NCI-H524 (cell line): Measurements from ENCODE around the gene AQP9.
"Not testable (repeated sequence)": the region's sequence is repeated elsewhere in the genome, so short reads cannot be mapped to it uniquely, and the experiment has no call there.

Experiments used
- DNase-seq, 2 experiments: peaks; one replicate each; lab custom pipeline; 2025; lab: John Stamatoyannopoulos, UW

AQP9 gene

GRCh38 chr15:58179741-58180381 is 41.7 kb downstream of the AQP9 start:
- DNase-seq: no peak

DNA sequence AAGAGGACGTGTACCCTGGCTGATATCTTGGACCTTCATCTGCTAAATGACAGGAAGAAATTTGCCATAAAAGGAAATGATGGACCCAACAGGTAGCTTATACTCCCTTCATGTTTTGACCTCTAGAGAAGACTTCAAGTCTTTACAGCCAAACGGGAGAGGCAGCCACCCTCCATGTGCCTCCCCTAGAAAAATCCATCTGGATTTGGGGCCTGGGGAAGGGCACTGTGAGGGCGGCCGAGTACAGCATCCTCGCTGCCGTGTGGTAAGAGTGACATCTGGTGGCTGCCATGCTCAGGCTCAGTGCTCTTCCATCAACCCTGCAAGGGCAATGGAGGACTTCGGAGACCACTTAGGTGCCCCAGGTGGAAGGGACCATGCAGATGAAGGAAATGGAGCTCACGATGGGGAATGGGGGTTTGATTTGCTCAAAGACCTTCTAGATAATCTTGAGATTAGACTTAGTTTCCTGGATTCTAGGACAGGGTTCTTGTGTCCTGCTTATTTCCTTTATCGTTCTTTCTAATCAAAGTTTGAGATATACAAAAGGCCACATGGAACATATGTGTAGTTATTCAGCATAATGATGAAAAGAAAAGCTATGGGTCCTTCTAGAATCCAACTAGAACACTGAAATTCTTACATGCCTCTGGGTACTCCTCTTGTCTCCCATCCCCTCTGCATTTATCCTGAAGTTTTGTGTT is 44.4 kb downstream of the AQP9 start:
- peak; percentile 44 to 75 for DNase-seq

GRCh38 chr15:58185439-58185838 is 47.3 kb downstream of the AQP9 start:
- DNase-seq: peak in 1 of 2 experiments; percentile 58

- no peak for DNase-seq
Observed at GRCh38 chr15:58189148-58189811, 51.1 kb downstream of the AQP9 start.

DNA sequence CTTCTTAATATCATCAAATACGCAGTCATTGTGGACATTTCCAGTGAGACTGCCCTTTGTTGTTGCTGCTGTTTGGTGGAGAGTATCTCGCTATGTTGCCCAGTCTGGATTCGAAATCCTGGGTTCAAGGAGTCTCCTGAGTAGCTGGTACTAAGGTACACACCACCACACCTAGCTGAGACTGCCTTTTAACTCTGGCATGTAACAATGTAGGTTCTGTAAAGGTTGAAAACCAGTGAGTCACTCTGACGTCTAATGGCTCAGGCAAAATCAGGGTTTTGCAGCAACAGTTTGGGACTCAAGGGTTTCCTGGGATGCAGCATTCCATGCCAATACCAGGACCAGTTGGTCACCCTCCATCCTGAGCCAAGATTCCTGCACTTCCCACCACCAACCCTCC is 52.2 kb downstream of the AQP9 start:
- no peak for DNase-seq

GRCh38 chr15:58193636-58194035 is 55.5 kb downstream of the AQP9 start:
- not testable (repeated sequence) for DNase-seq

- DNase-seq: no peak
Observed at GRCh38 chr15:58200739-58201138, 62.6 kb downstream of the AQP9 start.

GRCh38 chr15:58201516-58201915 is 63.3 kb downstream of the AQP9 start:
- DNase-seq: no peak

DNA sequence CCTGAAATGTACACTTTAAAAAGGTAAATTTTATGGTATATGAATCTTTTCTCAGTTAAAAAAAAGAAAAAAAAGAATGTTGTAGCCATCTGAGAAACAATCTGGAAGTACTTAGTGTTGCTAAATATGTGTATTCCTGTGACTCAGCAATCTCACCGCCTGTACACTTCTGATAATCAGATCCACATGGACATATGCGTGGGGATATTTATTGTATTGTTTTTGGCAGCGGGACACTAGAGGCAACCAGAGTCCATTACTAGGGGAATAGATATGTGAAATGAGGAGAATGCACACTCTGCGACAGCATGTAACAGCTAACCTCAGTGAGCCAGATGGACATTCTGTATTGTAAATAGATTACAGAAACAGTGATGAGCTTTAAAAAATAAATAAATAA is 65.4 kb downstream of the AQP9 start:
- DNase-seq: no peak

GRCh38 chr15:58206151-58206550 is 68.0 kb downstream of the AQP9 start:
- DNase-seq: no peak

GRCh38 chr15:58208217-58208616 is 70.0 kb downstream of the AQP9 start:
- peak; percentile 97 to 98 for DNase-seq

DNA sequence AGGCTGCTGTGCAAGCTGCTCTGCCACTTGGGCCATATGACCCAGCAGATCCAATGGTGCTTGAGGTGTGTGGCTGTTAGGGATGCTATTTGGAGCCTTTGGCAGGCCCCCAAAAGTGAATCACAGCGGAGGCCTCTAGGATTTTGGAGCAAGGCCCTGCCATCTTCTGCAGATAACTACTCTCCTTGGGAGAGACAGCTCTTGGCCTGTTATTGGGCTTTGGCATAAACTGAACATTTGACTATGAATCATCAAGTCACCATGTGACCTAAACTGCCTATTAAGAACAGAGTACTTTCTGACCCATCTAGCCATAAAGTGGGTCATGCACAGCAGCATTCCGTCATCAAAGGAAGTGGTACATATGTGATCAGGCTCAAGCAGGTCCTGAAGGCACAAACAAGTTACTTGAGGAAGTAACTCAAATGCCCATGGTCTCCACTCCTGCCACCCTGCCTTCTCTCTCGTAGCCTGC is 70.9 kb downstream of the AQP9 start:
- DNase-seq: peak in 1 of 2 experiments; percentile 12

DNA sequence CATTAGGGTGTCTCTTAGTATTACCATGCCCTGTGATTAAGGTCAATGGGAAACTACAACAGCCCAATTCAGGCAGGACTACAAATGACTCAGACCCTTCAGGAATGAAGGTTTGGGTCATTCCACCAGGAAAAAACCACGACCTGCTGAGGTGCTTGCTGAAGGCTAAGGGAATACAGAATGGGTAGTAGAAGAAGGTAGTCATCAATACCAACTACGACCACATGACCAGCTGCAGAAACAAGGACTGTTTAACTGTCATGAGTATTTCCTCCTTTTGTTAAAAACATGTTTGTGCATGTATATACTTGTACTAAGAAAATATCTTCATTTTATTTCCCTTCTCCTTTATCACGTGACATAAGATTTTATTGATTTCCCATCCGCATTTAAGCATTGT is 71.8 kb downstream of the AQP9 start:
- DNase-seq: not testable (repeated sequence)

- DNase-seq: peak; percentile 72 to 81
Observed at GRCh38 chr15:58212909-58213526, 74.8 kb downstream of the AQP9 start.

- no peak for DNase-seq
Observed at GRCh38 chr15:58213587-58214338, 75.6 kb downstream of the AQP9 start.

DNA sequence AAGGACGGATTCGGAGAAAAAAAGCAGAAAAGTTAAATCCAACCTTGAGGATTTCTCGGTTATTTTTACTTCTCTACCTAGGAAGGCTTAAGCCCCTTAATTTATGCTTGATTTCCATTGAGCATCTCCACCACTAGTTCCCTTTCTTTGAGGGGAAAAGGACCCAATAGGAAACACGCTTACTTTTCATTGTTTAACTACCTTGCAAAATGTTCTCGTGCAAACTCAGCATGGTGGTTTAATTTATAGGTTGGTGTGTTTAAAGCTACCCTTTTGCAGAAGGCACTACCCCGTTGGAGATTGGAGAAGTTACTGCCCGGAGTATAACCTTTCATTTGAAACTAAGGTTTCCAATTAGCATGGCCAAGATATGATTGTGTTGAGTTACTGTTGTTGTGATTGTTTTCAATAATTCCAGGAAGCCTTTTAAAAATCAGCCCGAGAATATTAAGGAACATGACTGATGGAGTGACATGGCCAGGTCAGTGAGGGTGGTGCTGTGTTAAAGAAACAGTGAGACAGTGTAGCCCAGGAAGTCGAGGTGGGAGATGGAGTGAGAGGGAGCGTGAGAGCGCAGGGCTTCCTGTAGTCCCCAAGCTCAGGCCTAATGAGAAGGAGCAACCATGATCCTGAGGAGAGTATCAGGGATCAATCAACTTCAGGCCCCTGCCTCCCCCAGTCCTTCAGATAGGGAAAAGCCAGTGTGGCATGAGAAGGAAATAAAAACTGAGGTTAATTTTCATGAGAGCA is 76.6 kb downstream of the AQP9 start:
- DNase-seq: no peak

DNA sequence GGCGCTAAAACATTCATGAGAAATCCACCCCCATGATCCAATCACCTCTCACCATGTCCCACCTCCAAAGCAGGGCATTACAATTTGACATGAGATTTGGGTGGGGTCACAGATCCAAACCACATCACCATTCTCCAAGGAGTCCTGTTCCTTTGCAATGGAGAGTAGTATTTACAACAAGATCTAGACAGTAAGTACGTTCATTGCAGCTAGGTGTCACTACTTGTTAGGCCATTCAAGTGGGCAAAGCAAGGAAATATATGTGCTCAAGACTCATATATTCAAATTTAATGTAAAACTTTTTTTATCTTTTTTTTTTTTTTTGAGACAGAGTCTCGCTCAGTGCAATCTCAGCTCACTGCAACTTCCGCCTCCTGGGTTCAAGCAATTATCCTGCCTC is 79.3 kb downstream of the AQP9 start:
- DNase-seq: peak in 1 of 2 experiments; percentile 17

- DNase-seq: peak; percentile 64 to 83
Observed at GRCh38 chr15:58221591-58222241, 83.5 kb downstream of the AQP9 start.

DNA sequence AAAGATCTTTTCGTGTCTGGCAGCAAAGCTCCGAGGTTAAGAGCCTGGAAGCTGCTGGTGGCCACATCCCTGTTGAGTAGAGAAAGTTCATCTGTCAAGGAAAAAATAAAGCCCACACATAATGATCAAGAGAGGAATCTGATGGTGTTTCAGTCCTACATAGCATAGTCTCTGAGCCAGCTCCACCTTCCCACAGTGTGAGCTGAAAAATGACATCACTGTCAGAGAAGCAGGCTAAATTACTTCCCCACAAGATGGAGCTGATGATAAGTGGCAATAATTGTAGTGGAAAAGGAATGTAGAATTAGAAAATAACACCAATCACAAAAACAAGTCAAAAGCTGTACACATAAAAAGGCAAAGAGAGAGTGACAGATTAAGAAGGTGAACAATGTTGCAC is 84.5 kb downstream of the AQP9 start:
- DNase-seq: peak in 1 of 2 experiments; percentile 37

- no peak for DNase-seq
Observed at GRCh38 chr15:58223432-58223831, 85.3 kb downstream of the AQP9 start.

DNA sequence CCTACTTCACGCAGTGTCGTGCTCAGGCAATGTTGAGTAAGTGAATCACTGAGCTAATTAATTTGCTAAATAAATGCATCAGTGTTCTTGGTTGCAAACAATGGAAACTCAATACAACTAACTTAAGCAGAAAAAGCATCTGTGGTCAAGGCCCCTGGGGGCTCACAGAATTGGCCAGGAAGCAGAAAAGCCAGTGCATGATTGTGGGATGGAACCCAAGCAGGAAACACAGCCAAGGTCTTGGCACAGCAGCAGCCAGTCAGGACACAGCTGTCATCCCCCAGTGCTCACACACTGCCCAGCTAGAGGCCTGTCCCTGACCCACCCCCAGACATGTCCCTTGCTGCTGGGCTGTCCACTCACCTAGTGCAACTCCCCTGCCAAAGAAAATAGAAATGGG is 85.9 kb downstream of the AQP9 start:
- DNase-seq: no peak
